SK-N-SH treated with all-trans-retinoic acid at 6 μM for 48 hours (cell line): ENCODE data around the gene CMTM7.

Experiments
- ATAC-seq: fragments of 200-7000 bp; cut with Tn5 transposase; 3 replicates; pipeline ENCODE4 v1.9.1; 2020; ENCODE audit warnings: mild to moderate bottlenecking, moderate library complexity
- ARNTL ChIP-seq: fragments of 450-650 bp; formaldehyde crosslinking; IDR thresholded peaks from 2 replicates; pipeline ENCODE4 v1.5.0; 2020; ENCODE audit warnings: low read depth, mild to moderate bottlenecking, moderate library complexity, borderline replicate concordance
- BACH2 ChIP-seq: fragments of 250-450 bp; sonication (Bioruptor Pico); IDR thresholded peaks from 2 replicates; pipeline ENCODE4 v1.9.0; 2021; ENCODE audit warnings: mild to moderate bottlenecking, borderline replicate concordance
- ESRRG ChIP-seq: fragments of 250-450 bp; sonication (Bioruptor Pico); IDR thresholded peaks from 2 replicates; pipeline ENCODE4 v1.6.1; 2021; ENCODE audit warnings: mild to moderate bottlenecking
- GLIS3 ChIP-seq: fragments of 250-450 bp; sonication (Bioruptor Pico); IDR thresholded peaks from 2 replicates; pipeline ENCODE4 v1.5.0; 2020; ENCODE audit warnings: mild to moderate bottlenecking, moderate library complexity
- ISL1 ChIP-seq: fragments of 250-450 bp; sonication (Bioruptor Pico); IDR thresholded peaks from 2 replicates; pipeline ENCODE4 v2.1.2; 2022; ENCODE audit warnings: mild to moderate bottlenecking, moderate library complexity
- OSR1 ChIP-seq: fragments of 250-450 bp; sonication (Bioruptor Pico); IDR thresholded peaks from 2 replicates; pipeline ENCODE4 v1.8.0; 2022; ENCODE audit warnings: moderate library complexity, mild to moderate bottlenecking, inconsistent platforms
- PPARA ChIP-seq: fragments of 250-450 bp; sonication (Bioruptor Pico); IDR thresholded peaks from 2 replicates; pipeline ENCODE4 v1.5.0; 2020; ENCODE audit warnings: mild to moderate bottlenecking, borderline replicate concordance
- RARB ChIP-seq: fragments of 250-450 bp; sonication (Bioruptor Pico); IDR thresholded peaks from 2 replicates; pipeline ENCODE4 v1.8.0; 2021; ENCODE audit warnings: mild to moderate bottlenecking, moderate library complexity
- SNAI2 ChIP-seq: fragments of 250-450 bp; sonication (Bioruptor Pico); IDR thresholded peaks from 2 replicates; pipeline ENCODE4 v1.5.0; 2020; ENCODE audit warnings: mild to moderate bottlenecking, moderate library complexity
- TCF4 ChIP-seq: fragments of 250-450 bp; sonication (Bioruptor Pico); IDR thresholded peaks from 2 replicates; pipeline ENCODE4 v1.8.0; 2021; ENCODE audit warnings: mild to moderate bottlenecking, moderate library complexity, borderline replicate concordance
- TOX ChIP-seq: fragments of 250-450 bp; sonication (Bioruptor Pico); IDR thresholded peaks from 2 replicates; pipeline ENCODE4 v1.8.0; 2021; ENCODE audit warnings: mild to moderate bottlenecking, moderate library complexity, borderline replicate concordance
- ZC3H10 ChIP-seq: fragments of 250-450 bp; sonication (Bioruptor Pico); IDR thresholded peaks from 2 replicates; pipeline ENCODE4 v1.5.1; 2021; ENCODE audit warnings: mild to moderate bottlenecking, moderate library complexity
- ZFP3 ChIP-seq: fragments of 250-450 bp; sonication (Bioruptor Pico); IDR thresholded peaks from 2 replicates; pipeline ENCODE4 v1.5.0; 2020; ENCODE audit warnings: mild to moderate bottlenecking, moderate library complexity
- ZFP30 ChIP-seq: fragments of 450-650 bp; formaldehyde crosslinking; IDR thresholded peaks from 2 replicates; pipeline ENCODE4 v1.5.0; 2022; ENCODE audit warnings: mild to moderate bottlenecking, moderate library complexity
- ZNF565 ChIP-seq: fragments of 450-650 bp; formaldehyde crosslinking; conservative IDR thresholded peaks from 2 replicates; pipeline ENCODE4 v1.5.0; 2020; ENCODE audit warnings: low read depth, mild to moderate bottlenecking, moderate library complexity
- ZNF70 ChIP-seq: fragments of 450-650 bp; formaldehyde crosslinking; IDR thresholded peaks from 2 replicates; pipeline ENCODE4 v1.5.0; 2020; ENCODE audit warnings: mild to moderate bottlenecking, moderate library complexity
- TF ChIP-seq, protein P1 (sequence below): fragments of 250-450 bp; sonication (Bioruptor Pico); IDR thresholded peaks from 2 replicates; pipeline ENCODE4 v1.5.0; 2020; ENCODE audit warnings: mild to moderate bottlenecking, moderate library complexity
- TF ChIP-seq, protein P2 (sequence below): fragments of 250-450 bp; sonication (Bioruptor Pico); IDR thresholded peaks from 2 replicates; pipeline ENCODE4 v1.5.1; 2020; ENCODE audit warnings: low read depth, mild to moderate bottlenecking, moderate library complexity
- TF ChIP-seq, protein P3 (sequence below): fragments of 250-450 bp; sonication (Bioruptor Pico); IDR thresholded peaks from 2 replicates; pipeline ENCODE4 v1.8.0; 2020; ENCODE audit warnings: mild to moderate bottlenecking, moderate library complexity, borderline replicate concordance
- TF ChIP-seq, protein P4 (sequence below): fragments of 250-450 bp; sonication (Bioruptor Pico); IDR thresholded peaks from 2 replicates; pipeline ENCODE4 v1.5.1; 2021; ENCODE audit warnings: mild to moderate bottlenecking, moderate library complexity
- TF ChIP-seq, protein P5 (sequence below): fragments of 250-450 bp; sonication (Bioruptor Pico); IDR thresholded peaks from 2 replicates; pipeline ENCODE4 v1.8.0; 2021; ENCODE audit warnings: low read depth, mild to moderate bottlenecking, moderate library complexity, borderline replicate concordance

Gene CMTM7

DNA sequence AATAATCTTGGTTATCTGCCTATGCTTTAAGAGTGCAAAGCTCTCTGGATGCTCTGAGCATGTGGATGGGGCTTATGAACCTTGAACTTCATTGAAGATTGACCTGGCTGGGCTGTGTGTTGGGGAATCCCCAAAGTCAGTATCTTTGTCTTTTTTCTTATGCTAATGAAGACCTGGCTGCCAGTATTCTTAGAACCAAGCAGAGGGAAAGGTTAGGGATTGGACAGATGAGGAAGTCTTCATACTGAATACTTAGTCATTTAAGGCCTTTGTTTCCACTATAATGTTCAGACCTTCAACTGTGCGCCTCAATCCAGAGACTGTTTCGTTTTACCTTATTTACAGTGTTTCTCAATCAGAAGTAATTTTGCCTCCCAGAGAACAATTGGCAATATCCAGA lies 42.5 kb upstream of the CMTM7 start:
- ATAC-seq, result no peak
- TF ChIP-seq ZC3H10 (CRISPR knock-in tag) (no peak), ZNF565 (CRISPR knock-in tag) (no peak), ARNTL (no peak), TCF4 (CRISPR knock-in tag) (no peak), ZFP3 (CRISPR knock-in tag) (no peak), ZFP30 (CRISPR knock-in tag) (no peak), GLIS3 (no peak), OSR1 (no peak), RARB (no peak), PPARA (no peak), SNAI2 (CRISPR knock-in tag) (no peak), TOX (CRISPR knock-in tag) (no peak)
- TF ChIP-seq, protein P1, sequence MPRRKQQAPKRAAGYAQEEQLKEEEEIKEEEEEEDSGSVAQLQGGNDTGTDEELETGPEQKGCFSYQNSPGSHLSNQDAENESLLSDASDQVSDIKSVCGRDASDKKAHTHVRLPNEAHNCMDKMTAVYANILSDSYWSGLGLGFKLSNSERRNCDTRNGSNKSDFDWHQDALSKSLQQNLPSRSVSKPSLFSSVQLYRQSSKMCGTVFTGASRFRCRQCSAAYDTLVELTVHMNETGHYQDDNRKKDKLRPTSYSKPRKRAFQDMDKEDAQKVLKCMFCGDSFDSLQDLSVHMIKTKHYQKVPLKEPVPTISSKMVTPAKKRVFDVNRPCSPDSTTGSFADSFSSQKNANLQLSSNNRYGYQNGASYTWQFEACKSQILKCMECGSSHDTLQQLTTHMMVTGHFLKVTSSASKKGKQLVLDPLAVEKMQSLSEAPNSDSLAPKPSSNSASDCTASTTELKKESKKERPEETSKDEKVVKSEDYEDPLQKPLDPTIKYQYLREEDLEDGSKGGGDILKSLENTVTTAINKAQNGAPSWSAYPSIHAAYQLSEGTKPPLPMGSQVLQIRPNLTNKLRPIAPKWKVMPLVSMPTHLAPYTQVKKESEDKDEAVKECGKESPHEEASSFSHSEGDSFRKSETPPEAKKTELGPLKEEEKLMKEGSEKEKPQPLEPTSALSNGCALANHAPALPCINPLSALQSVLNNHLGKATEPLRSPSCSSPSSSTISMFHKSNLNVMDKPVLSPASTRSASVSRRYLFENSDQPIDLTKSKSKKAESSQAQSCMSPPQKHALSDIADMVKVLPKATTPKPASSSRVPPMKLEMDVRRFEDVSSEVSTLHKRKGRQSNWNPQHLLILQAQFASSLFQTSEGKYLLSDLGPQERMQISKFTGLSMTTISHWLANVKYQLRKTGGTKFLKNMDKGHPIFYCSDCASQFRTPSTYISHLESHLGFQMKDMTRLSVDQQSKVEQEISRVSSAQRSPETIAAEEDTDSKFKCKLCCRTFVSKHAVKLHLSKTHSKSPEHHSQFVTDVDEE (CRISPR knock-in tag), result no peak
- TF ChIP-seq, protein P2, sequence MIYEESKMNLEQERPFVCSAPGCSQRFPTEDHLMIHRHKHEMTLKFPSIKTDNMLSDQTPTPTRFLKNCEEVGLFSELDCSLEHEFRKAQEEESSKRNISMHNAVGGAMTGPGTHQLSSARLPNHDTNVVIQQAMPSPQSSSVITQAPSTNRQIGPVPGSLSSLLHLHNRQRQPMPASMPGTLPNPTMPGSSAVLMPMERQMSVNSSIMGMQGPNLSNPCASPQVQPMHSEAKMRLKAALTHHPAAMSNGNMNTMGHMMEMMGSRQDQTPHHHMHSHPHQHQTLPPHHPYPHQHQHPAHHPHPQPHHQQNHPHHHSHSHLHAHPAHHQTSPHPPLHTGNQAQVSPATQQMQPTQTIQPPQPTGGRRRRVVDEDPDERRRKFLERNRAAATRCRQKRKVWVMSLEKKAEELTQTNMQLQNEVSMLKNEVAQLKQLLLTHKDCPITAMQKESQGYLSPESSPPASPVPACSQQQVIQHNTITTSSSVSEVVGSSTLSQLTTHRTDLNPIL, result no peak
- TF ChIP-seq, protein P3, sequence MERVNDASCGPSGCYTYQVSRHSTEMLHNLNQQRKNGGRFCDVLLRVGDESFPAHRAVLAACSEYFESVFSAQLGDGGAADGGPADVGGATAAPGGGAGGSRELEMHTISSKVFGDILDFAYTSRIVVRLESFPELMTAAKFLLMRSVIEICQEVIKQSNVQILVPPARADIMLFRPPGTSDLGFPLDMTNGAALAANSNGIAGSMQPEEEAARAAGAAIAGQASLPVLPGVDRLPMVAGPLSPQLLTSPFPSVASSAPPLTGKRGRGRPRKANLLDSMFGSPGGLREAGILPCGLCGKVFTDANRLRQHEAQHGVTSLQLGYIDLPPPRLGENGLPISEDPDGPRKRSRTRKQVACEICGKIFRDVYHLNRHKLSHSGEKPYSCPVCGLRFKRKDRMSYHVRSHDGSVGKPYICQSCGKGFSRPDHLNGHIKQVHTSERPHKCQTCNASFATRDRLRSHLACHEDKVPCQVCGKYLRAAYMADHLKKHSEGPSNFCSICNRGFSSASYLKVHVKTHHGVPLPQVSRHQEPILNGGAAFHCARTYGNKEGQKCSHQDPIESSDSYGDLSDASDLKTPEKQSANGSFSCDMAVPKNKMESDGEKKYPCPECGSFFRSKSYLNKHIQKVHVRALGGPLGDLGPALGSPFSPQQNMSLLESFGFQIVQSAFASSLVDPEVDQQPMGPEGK (CRISPR knock-in tag), result no peak
- TF ChIP-seq, protein P4, sequence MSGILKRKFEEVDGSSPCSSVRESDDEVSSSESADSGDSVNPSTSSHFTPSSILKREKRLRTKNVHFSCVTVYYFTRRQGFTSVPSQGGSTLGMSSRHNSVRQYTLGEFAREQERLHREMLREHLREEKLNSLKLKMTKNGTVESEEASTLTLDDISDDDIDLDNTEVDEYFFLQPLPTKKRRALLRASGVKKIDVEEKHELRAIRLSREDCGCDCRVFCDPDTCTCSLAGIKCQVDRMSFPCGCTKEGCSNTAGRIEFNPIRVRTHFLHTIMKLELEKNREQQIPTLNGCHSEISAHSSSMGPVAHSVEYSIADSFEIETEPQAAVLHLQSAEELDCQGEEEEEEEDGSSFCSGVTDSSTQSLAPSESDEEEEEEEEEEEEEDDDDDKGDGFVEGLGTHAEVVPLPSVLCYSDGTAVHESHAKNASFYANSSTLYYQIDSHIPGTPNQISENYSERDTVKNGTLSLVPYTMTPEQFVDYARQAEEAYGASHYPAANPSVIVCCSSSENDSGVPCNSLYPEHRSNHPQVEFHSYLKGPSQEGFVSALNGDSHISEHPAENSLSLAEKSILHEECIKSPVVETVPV (CRISPR knock-in tag), result no peak
- TF ChIP-seq, protein P5, sequence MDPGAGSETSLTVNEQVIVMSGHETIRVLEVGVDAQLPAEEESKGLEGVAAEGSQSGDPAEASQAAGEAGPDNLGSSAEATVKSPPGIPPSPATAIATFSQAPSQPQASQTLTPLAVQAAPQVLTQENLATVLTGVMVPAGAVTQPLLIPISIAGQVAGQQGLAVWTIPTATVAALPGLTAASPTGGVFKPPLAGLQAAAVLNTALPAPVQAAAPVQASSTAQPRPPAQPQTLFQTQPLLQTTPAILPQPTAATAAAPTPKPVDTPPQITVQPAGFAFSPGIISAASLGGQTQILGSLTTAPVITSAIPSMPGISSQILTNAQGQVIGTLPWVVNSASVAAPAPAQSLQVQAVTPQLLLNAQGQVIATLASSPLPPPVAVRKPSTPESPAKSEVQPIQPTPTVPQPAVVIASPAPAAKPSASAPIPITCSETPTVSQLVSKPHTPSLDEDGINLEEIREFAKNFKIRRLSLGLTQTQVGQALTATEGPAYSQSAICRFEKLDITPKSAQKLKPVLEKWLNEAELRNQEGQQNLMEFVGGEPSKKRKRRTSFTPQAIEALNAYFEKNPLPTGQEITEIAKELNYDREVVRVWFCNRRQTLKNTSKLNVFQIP (CRISPR knock-in tag), result no peak

DNA sequence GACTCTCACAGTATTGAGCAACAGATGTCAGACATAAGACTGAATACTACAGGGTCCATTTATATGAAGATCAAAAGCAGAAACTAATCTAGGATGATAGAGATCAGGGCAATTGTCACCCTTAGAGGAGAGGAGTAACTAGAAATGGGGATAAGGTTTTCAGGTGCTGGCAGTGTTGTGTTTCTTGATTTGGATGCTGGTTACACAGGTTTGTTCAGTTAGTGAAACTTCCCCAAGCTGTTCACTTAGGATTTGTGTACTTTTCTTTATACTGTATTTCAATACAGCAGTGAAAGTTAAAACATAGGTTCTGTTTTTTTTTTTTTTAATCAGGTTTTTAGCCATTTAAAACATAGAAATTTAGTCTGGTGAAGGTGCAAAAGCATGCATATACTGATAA lies 39.1 kb upstream of the CMTM7 start:
- no peak for ATAC-seq
- TF ChIP-seq BACH2 (CRISPR knock-in tag) (no peak), ZC3H10 (CRISPR knock-in tag) (no peak), TCF4 (CRISPR knock-in tag) (no peak), RARB (no peak), ESRRG (CRISPR knock-in tag) (no peak), SNAI2 (CRISPR knock-in tag) (no peak), ISL1 (CRISPR knock-in tag) (no peak), OSR1 (no peak), TOX (CRISPR knock-in tag) (no peak), GLIS3 (no peak), ZNF70 (CRISPR knock-in tag) (no peak), ARNTL (no peak), PPARA (no peak), ZFP3 (CRISPR knock-in tag) (no peak)
- TF ChIP-seq, protein P1 (CRISPR knock-in tag), result no peak
- TF ChIP-seq, protein P5 (CRISPR knock-in tag), result no peak
- TF ChIP-seq, protein P4 (CRISPR knock-in tag), result no peak
- TF ChIP-seq, protein P2, result no peak
